ENCODE results near the gene COQ10B.
"Not testable (repeated sequence)": the region's sequence is repeated elsewhere in the genome, so short reads cannot be mapped to it uniquely, and the experiment has no call there.

COQ10B gene

DNA sequence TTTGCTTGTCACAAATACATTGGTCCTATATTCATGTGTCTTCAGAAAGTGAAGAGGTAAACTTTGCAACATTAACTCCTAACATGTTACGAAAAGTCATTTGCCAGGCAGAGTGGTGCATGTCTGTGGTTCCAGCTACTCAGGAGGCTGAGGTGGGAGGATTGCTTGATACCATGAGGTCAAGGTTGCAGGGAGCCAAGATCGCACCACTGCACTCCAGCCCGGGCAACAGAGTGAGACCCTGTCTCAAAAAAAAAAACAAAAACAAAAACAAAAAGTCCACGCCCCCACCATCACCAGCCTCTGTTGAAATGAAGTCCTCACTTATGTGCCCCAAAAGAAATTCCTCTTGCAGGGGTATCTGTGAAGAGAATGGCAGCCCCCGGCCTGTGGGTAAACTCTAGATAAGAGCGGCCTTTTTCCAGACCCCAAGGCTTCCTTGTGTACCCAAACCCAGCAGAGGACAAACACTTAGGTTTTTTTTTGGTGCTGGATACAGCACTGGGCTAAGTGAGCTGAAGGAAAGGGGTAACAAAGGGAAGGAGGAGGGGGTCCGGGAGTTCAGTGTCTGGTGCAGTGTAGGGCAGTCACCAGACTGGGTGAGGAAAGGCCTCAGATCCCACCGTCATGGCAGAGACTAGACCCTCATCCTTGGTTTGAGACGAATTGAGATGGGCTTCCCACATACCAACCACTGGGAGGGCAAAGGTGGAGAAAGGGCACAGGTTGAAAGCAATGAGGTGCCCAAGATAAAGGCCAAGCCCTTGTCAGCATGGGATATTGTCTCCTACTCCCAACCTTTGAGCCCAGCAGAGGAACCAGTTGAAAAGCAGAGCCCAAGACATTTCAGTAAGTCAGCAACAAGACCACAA is 27.0 kb downstream of the COQ10B start:
- H3K27ac Mint-ChIP-seq = no peak overlapping the region
- no peak overlapping the region for H3K4me3 Mint-ChIP-seq
- peaks cover 4% of the 10 kb centered on the region for H3K4me1 Mint-ChIP-seq (ENCODE audit: low read depth)
- H3K36me3 Mint-ChIP-seq (ENCODE audit: low read depth) = peaks cover 59% of the 10 kb centered on the region
- no peaks in the 10 kb centered on the region for H3K27me3 Mint-ChIP-seq
- H3K9me3 Mint-ChIP-seq = no peaks in the 10 kb centered on the region

GRCh38 chr2:197484248-197484647 is 30.9 kb downstream of the COQ10B start:
- not testable (repeated sequence) for H3K9me3 Mint-ChIP-seq, H3K27ac Mint-ChIP-seq, H3K4me3 Mint-ChIP-seq, H3K27me3 Mint-ChIP-seq
- Mint-ChIP-seq H3K36me3 (ENCODE audit: low read depth) (peaks cover 72% of the 10 kb centered on the region), H3K4me1 (ENCODE audit: low read depth) (peaks cover 19% of the 10 kb centered on the region)

DNA sequence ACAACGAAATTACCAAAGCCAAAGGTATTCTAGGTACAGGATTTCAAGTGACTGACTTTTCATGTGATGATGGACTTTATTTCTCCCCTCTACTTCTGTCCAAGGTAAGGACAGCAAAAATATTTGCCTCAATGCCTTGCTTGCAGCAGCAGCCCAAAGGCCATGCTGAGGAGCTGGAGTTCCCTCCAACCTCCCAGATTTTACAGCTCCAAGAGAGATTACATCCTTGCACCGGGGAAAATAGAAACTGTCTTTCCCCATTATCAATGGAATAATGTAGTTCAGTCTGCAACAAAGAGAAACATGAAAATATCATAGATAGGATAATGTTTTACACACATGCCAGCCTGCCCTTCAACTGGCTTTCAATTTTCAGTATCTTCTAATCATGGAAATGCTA is 32.8 kb downstream of the COQ10B start:
- peaks cover 3% of the 10 kb centered on the region for H3K9me3 Mint-ChIP-seq
- peak overlapping the region; percentile 59 for H3K27ac Mint-ChIP-seq
- H3K36me3 Mint-ChIP-seq (ENCODE audit: low read depth) = peaks cover 82% of the 10 kb centered on the region
- H3K27me3 Mint-ChIP-seq = no peaks in the 10 kb centered on the region
- H3K4me3 Mint-ChIP-seq = no peak overlapping the region
- H3K4me1 Mint-ChIP-seq (ENCODE audit: low read depth) = peaks cover 28% of the 10 kb centered on the region

GRCh38 chr2:197487385-197487784 is 34.0 kb downstream of the COQ10B start:
- Mint-ChIP-seq H3K4me3 (no peak overlapping the region), H3K4me1 (ENCODE audit: low read depth) (peaks cover 35% of the 10 kb centered on the region), H3K9me3 (peaks cover 3% of the 10 kb centered on the region), H3K27ac (peak overlapping the region; percentile 26), H3K36me3 (ENCODE audit: low read depth) (peaks cover 90% of the 10 kb centered on the region), H3K27me3 (no peaks in the 10 kb centered on the region)

- peak overlapping the region; percentile 52 for H3K27ac Mint-ChIP-seq
- H3K4me3 Mint-ChIP-seq = peak overlapping the region; percentile 97
- no peaks in the 10 kb centered on the region for H3K27me3 Mint-ChIP-seq
- peaks cover 52% of the 10 kb centered on the region for H3K4me1 Mint-ChIP-seq (ENCODE audit: low read depth)
- no peaks in the 10 kb centered on the region for H3K9me3 Mint-ChIP-seq
- H3K36me3 Mint-ChIP-seq (ENCODE audit: low read depth) = peaks cover 86% of the 10 kb centered on the region
Observed at GRCh38 chr2:197495433-197496134, 42.2 kb downstream of the COQ10B start.

- Mint-ChIP-seq H3K9me3 (no peaks in the 10 kb centered on the region), H3K27me3 (no peaks in the 10 kb centered on the region), H3K36me3 (ENCODE audit: low read depth) (peaks cover 86% of the 10 kb centered on the region), H3K4me1 (ENCODE audit: low read depth) (peaks cover 51% of the 10 kb centered on the region), H3K4me3 (peak overlapping the region; percentile 97), H3K27ac (peak overlapping the region; percentile 99)
Observed at GRCh38 chr2:197496695-197497094, 43.3 kb downstream of the COQ10B start.

GRCh38 chr2:197497326-197497725 is 44.0 kb downstream of the COQ10B start:
- Mint-ChIP-seq H3K27me3 (no peaks in the 10 kb centered on the region), H3K36me3 (ENCODE audit: low read depth) (peaks cover 86% of the 10 kb centered on the region), H3K4me1 (ENCODE audit: low read depth) (peaks cover 56% of the 10 kb centered on the region), H3K27ac (peak overlapping the region; percentile 99), H3K9me3 (no peaks in the 10 kb centered on the region), H3K4me3 (peak overlapping the region; percentile 97)

DNA sequence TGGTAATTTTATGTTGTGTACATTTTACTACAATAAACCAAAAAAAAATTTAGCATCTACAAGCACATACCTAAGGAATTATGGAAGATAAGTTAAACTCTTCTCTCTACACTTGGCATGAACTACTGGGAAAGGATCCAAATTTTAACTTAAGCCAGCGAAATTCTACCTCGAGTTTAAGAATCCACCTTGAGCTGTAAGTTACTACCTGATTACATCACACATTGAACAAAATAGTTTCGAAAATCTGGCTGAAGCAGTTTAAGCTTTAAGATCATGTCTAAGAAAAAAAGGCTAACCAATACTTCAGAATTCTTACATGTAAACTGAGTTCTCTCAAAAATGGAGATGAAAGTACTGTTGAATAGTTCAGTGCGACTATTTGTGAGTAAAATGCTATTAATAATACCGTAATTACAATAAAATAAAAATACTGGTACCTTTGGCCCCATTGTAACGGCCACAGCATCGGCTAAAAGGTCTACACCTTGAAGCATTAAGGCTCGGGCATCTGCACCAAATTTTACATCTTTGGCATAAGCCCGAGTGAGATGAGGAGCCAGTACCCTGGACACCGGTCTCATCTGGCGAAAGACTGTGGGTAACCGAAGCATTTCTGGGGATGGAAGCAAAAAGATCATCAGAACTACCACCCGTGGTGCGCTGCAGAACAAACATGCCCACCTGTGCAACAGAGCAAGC is 45.0 kb downstream of the COQ10B start:
- Mint-ChIP-seq H3K4me1 (ENCODE audit: low read depth) (peaks cover 60% of the 10 kb centered on the region), H3K27me3 (no peaks in the 10 kb centered on the region), H3K4me3 (peak overlapping the region; percentile 97), H3K9me3 (no peaks in the 10 kb centered on the region), H3K36me3 (ENCODE audit: low read depth) (peaks cover 89% of the 10 kb centered on the region), H3K27ac (peak overlapping the region; percentile 99)

GRCh38 chr2:197498937-197499593 is 45.7 kb downstream of the COQ10B start:
- Mint-ChIP-seq H3K27ac (peak overlapping the region; percentile 99), H3K9me3 (no peaks in the 10 kb centered on the region), H3K36me3 (ENCODE audit: low read depth) (peaks cover 90% of the 10 kb centered on the region), H3K27me3 (no peaks in the 10 kb centered on the region), H3K4me1 (ENCODE audit: low read depth) (peaks cover 66% of the 10 kb centered on the region), H3K4me3 (peak overlapping the region; percentile 97)

DNA sequence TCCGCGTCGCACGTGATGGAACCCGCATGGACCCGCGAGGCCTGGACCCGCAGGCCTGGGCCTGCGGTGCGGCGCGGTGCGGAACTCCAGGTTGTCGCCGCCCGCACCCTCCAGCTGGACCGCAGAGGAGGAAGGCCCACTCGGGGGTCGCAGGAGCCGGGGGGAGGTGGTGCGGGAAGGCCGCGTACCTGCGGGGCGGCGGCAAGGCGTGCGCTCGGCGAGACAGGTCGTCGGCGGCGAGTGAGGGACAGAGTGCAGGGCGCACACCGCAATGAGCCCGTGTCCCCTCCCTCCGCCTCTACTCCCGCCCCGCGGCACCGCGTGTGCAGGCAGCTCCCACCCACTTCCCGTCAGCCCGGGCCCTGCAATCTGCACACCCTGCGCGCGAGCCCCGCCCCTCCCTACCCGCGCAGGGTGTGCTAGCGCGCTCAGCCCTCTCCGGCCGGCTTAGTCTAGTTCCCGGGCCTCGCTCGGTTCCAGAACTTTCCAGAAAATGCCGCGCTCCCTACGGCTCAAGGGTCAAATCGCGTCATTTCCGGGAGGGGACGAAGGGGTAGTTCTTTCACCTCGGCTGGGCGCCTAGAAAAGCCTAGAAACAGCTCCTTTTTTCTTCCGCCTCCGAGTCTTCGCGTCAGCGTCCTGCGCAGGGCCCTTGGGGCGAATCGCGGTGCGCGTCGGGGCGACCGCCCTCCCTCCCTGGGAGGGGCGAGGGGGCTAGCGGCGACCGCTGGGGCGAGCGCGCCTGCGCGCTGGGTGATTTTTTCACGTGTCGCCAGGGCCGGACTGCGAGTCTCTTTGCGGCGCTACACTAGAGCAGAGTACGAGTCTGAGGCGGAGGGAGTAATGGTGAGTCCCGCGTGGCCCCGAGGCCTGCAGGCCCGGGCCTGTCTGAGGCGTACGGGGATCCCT is 46.5 kb downstream of the COQ10B start, which contains the start of the genes HSPD1 and HSPE1:
TSS of gene HSPD1 (minus strand) at position 247 of the 909 bp plus-strand sequence. CDS start 992 bp downstream, outside the sequence.
TSS of gene HSPE1 (plus strand) at position 786 of the 909 bp plus-strand sequence. CDS start at position 844, 58 bp downstream.
- Mint-ChIP-seq H3K4me1 (ENCODE audit: low read depth) (peaks cover 65% of the 10 kb centered on the region), H3K36me3 (ENCODE audit: low read depth) (peaks cover 90% of the 10 kb centered on the region)

DNA sequence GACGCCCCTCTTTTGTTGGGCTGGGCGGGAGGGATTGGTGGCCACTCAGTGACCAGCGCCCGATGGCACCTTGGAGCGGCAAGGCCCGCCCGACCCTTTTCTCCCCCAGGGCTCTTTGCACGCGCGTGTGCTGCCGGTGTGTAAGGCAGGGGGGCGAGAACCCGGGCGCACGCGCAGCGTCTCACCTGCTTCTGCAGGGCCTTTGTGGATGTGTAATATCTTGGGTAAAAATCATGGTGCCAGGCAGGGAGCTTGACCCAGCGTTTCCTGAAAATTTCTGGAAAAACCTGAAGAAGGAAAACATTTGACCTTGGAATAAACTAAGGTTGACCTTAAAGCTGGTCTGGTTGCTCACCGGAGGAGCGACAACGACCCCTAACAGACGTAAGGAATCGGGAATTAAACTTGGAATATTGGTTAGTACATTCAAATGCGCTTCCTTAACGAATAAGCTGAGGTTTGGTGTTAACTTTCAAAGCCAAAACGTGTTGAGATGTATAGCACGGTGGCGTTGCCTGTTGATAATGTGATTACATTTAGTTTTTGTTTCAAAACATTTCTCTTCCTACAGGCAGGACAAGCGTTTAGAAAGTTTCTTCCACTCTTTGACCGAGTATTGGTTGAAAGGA is 47.3 kb downstream of the COQ10B start:
- H3K4me3 Mint-ChIP-seq = peak overlapping the region; percentile 97
- peak overlapping the region; percentile 99 for H3K27ac Mint-ChIP-seq
- H3K27me3 Mint-ChIP-seq = no peaks in the 10 kb centered on the region
- peaks cover 59% of the 10 kb centered on the region for H3K4me1 Mint-ChIP-seq (ENCODE audit: low read depth)
- peaks cover 87% of the 10 kb centered on the region for H3K36me3 Mint-ChIP-seq (ENCODE audit: low read depth)
- H3K9me3 Mint-ChIP-seq = no peaks in the 10 kb centered on the region

More for the DNA sequence above, 46.5 kb downstream of the COQ10B start, which contains the start of the genes HSPD1 and HSPE1:
- Mint-ChIP-seq H3K4me3 (peak within 1 kb of the TSS; percentile 97), H3K27me3 (no peaks in the 10 kb centered on the region), H3K9me3 (no peaks in the 10 kb centered on the region), H3K27ac (peak within 1 kb of the TSS; percentile 99)

- no peaks in the 10 kb centered on the region for H3K27me3 Mint-ChIP-seq
- peaks cover 43% of the 10 kb centered on the region for H3K4me1 Mint-ChIP-seq (ENCODE audit: low read depth)
- H3K9me3 Mint-ChIP-seq = no peaks in the 10 kb centered on the region
- peak overlapping the region; percentile 99 for H3K27ac Mint-ChIP-seq
- H3K4me3 Mint-ChIP-seq = peak overlapping the region; percentile 97
- peaks cover 71% of the 10 kb centered on the region for H3K36me3 Mint-ChIP-seq (ENCODE audit: low read depth)
Observed at GRCh38 chr2:197502201-197502600, 48.8 kb downstream of the COQ10B start.

DNA sequence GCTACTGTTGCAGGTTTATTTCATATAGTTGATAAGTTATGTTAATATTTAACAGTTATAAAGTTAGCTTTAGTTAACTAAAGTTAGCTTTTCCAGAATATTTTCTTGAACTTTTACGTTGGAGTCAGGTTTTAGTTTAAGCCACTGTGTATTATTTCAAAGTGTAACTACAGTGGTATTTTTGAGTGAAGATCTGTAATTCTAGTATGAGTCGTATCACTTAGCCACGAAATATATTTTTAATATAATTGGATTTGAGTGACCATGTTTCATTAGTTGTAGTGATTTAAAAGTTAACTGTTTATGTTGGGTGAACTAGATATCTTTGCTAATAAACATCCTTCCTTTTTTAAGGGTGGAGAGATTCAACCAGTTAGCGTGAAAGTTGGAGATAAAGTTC is 49.3 kb downstream of the COQ10B start:
- no peaks in the 10 kb centered on the region for H3K9me3 Mint-ChIP-seq
- H3K4me1 Mint-ChIP-seq (ENCODE audit: low read depth) = peaks cover 38% of the 10 kb centered on the region
- H3K36me3 Mint-ChIP-seq (ENCODE audit: low read depth) = peaks cover 66% of the 10 kb centered on the region
- no peaks in the 10 kb centered on the region for H3K27me3 Mint-ChIP-seq
- peak overlapping the region; percentile 99 for H3K27ac Mint-ChIP-seq
- peak overlapping the region; percentile 97 for H3K4me3 Mint-ChIP-seq
